ENCODE results near the gene SCUBE2.

DNA sequence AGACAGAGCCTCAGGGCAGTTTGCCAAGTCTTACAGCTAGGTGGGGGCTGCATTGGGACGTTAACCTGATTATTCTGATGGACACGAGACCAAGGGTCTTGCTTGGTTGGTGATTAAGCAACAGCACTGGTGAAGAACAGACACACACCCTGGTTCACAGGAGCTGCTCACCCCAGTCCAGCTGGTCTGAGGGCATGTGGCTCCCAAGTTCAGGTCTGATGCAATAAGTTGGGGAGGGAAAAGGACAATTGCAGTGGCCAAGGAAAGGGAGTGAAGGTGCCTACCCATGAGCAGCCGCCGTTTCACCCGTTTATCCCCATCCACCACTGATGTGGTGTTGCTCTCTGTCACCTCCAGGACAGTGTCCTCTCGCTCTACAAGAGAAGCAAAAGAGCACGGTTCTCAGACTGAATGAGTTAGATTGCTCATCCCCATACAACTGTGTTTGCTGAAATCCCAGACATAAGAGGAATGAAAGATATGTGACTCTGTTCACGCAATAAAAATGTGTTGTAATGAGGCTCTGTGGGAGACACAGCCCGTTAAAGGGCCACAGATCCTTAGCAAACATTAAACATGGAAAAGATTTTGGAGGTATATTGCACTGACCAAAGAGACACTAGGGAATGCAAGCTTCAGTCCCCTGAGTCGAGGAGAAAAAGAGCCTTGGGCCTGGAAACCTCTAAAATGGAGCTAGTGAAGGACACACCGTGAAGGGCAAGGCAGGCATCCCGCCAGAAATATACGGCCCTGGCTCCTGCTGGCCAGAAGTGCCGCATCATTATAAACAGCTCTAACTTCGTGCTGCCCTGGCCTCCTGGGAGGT is 25.6 kb downstream of the SCUBE2 start:
- TF ChIP-seq, protein P1, sequence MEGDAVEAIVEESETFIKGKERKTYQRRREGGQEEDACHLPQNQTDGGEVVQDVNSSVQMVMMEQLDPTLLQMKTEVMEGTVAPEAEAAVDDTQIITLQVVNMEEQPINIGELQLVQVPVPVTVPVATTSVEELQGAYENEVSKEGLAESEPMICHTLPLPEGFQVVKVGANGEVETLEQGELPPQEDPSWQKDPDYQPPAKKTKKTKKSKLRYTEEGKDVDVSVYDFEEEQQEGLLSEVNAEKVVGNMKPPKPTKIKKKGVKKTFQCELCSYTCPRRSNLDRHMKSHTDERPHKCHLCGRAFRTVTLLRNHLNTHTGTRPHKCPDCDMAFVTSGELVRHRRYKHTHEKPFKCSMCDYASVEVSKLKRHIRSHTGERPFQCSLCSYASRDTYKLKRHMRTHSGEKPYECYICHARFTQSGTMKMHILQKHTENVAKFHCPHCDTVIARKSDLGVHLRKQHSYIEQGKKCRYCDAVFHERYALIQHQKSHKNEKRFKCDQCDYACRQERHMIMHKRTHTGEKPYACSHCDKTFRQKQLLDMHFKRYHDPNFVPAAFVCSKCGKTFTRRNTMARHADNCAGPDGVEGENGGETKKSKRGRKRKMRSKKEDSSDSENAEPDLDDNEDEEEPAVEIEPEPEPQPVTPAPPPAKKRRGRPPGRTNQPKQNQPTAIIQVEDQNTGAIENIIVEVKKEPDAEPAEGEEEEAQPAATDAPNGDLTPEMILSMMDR (IDR thresholded peaks at IDR 0.05; ENCODE audit: insufficient read depth, low read length, poor library complexity, severe bottlenecking), result no peak
- TF ChIP-seq EZH2phosphoT487 (conservative IDR thresholded peaks at IDR 0.05; ENCODE audit: low read length), result no peak
